Calu3 (cell line): ENCODE data around the gene INTS1. TPM values are rescaled to one million over a fixed set of nuclear protein-coding genes. Genes with fewer than 3 reads are reported as not detected.
"Not testable (repeated sequence)": the region's sequence is repeated elsewhere in the genome, so short reads cannot be mapped to it uniquely, and the experiment has no call there.

Experiments
- BruUV-seq: library from RNA; stranded (reverse); fragments of 400-500 nt; replicated peaks from 2 replicates; lab custom pipeline; 2021; lab: Mats Ljungman, UMichigan
- CTCF ChIA-PET: fragments of 300-600 bp; sonication (Branson Sonifier 250); formaldehyde crosslinking; loops from one replicate; lab custom pipeline; 2022; ENCODE audit warnings: antibody characterized with exemption; lab: Charles Lee
- DNase-seq: peaks from one replicate; pipeline ENCODE4 v3.0.0; 2022
- H3K27ac Mint-ChIP-seq: one replicate; pipeline ENCODE4 v1.8.0; 2022; ENCODE audit warnings: mixed read lengths; ENCODE audit not compliant: unreplicated experiment
- H3K27me3 Mint-ChIP-seq: one replicate; pipeline ENCODE4 v1.8.0; 2022; ENCODE audit warnings: mixed read lengths; ENCODE audit not compliant: unreplicated experiment
- H3K36me3 Mint-ChIP-seq: one replicate; pipeline ENCODE4 v1.8.0; 2022; ENCODE audit warnings: mild to moderate bottlenecking, moderate library complexity, mixed read lengths; ENCODE audit not compliant: insufficient read depth, unreplicated experiment
- H3K4me1 Mint-ChIP-seq: one replicate; pipeline ENCODE4 v1.8.0; 2022; ENCODE audit warnings: mild to moderate bottlenecking, low read depth, mixed read lengths; ENCODE audit not compliant: unreplicated experiment
- H3K4me3 Mint-ChIP-seq: one replicate; pipeline ENCODE4 v1.8.0; 2022; ENCODE audit warnings: mild to moderate bottlenecking, low read depth, moderate library complexity, mixed read lengths; ENCODE audit not compliant: unreplicated experiment
- H3K9me3 Mint-ChIP-seq: one replicate; pipeline ENCODE4 v1.8.0; 2022; ENCODE audit warnings: low read depth, mixed read lengths; ENCODE audit not compliant: unreplicated experiment
- intact Hi-C: fragments of 100-400 bp; cut with micrococcal nuclease; formaldehyde crosslinking; loops from one replicate; pipeline ENCODE4 v1.10.0; 2022; ENCODE audit not compliant: unreplicated experiment
- total RNA-seq: library from RNA; stranded (reverse); gene quantifications from 2 replicates; pipeline ENCODE4 v1.2.3, GENCODE V29; 2022
- TF ChIP-seq, protein P1 (sequence below): fragments of 200-600 bp; IDR thresholded peaks from one replicate; pipeline ENCODE4 v1.8.0; 2022; ENCODE audit warnings: antibody characterized with exemption; ENCODE audit not compliant: unreplicated experiment

The INTS1 gene
- total RNA-seq, 1 experiment from 2014 or later = 192 TPM

DNA sequence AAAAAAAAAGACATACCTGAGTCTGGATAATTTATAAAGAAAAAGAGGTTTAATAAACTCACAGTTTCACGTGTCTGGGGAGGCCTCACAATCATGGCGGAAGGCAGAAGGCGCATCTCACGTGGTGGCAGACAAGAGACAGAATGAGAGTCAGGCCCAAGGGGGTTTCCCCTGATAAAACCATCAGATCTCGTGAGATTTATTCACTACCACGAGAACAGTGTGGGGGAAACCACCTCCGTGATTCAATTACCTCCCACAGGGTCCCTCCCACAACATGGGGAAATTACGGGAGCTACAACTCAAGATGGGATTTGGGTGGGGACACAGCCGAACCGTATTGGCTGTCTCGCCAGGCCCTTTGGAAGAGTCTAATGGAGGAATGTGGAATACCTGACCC lies 17.3 kb upstream of the INTS1 start:
- peak overlapping the region; percentile 100 for H3K27ac Mint-ChIP-seq
- peaks cover 27% of the 10 kb centered on the region for H3K36me3 Mint-ChIP-seq
- H3K4me1 Mint-ChIP-seq = peaks cover 28% of the 10 kb centered on the region
- CTCF ChIA-PET = interaction anchor here (0.6 kb wide), 1 partner anchor 1022 kb away, joined by 5 read pairs; no protein-coding TSS in a partner anchor
- H3K9me3 Mint-ChIP-seq = no peaks in the 10 kb centered on the region
- intact Hi-C loops = no loop called here
- DNase-seq = no peak
- no peak overlapping the region for H3K4me3 Mint-ChIP-seq
- H3K27me3 Mint-ChIP-seq = peaks cover 34% of the 10 kb centered on the region
- TF ChIP-seq, protein P1, sequence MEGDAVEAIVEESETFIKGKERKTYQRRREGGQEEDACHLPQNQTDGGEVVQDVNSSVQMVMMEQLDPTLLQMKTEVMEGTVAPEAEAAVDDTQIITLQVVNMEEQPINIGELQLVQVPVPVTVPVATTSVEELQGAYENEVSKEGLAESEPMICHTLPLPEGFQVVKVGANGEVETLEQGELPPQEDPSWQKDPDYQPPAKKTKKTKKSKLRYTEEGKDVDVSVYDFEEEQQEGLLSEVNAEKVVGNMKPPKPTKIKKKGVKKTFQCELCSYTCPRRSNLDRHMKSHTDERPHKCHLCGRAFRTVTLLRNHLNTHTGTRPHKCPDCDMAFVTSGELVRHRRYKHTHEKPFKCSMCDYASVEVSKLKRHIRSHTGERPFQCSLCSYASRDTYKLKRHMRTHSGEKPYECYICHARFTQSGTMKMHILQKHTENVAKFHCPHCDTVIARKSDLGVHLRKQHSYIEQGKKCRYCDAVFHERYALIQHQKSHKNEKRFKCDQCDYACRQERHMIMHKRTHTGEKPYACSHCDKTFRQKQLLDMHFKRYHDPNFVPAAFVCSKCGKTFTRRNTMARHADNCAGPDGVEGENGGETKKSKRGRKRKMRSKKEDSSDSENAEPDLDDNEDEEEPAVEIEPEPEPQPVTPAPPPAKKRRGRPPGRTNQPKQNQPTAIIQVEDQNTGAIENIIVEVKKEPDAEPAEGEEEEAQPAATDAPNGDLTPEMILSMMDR = no peak
- BruUV-seq = TSS peak; percentile 79

- peak overlapping the region; percentile 54 for H3K4me3 Mint-ChIP-seq
- TF ChIP-seq, protein P1 = no peak
- H3K27ac Mint-ChIP-seq = peak overlapping the region; percentile 100
- peaks cover 36% of the 10 kb centered on the region for H3K4me1 Mint-ChIP-seq
- peaks cover 29% of the 10 kb centered on the region for H3K36me3 Mint-ChIP-seq
- peaks cover 26% of the 10 kb centered on the region for H3K27me3 Mint-ChIP-seq
- no TSS peak for BruUV-seq
- H3K9me3 Mint-ChIP-seq = no peaks in the 10 kb centered on the region
- DNase-seq = peak; percentile 94
- CTCF ChIA-PET = interaction anchor here (1.6 kb wide), 1 partner anchor 12 kb away, joined by 5 read pairs; no protein-coding TSS in a partner anchor
- intact Hi-C loops = no loop called here
These were observed 16.5 kb upstream of the INTS1 start for GRCh38 chr7:1520539-1521234.

- H3K4me3 Mint-ChIP-seq, intact Hi-C loops, DNase-seq, H3K9me3 Mint-ChIP-seq, BruUV-seq: not testable (repeated sequence)
- H3K27ac Mint-ChIP-seq = peak overlapping the region; percentile 100
- H3K36me3 Mint-ChIP-seq = peaks cover 32% of the 10 kb centered on the region
- H3K4me1 Mint-ChIP-seq = peaks cover 44% of the 10 kb centered on the region
- CTCF ChIA-PET = interaction anchor here (1.6 kb wide), 1 partner anchor 13 kb away, joined by 5 read pairs; no protein-coding TSS in a partner anchor
- peaks cover 15% of the 10 kb centered on the region for H3K27me3 Mint-ChIP-seq
These were observed 15.2 kb upstream of the INTS1 start for GRCh38 chr7:1519322-1519922.

- Mint-ChIP-seq H3K27me3 (no peaks in the 10 kb centered on the region), H3K4me1 (peaks cover 40% of the 10 kb centered on the region), H3K36me3 (peaks cover 33% of the 10 kb centered on the region), H3K27ac (no peak overlapping the region), H3K9me3 (no peaks in the 10 kb centered on the region), H3K4me3 (no peak overlapping the region)
- no TSS peak for BruUV-seq
- DNase-seq = no peak
- TF ChIP-seq, protein P1 = no peak
- CTCF ChIA-PET = no interaction called here
- intact Hi-C loops = no loop called here
These were observed 12.5 kb upstream of the INTS1 start for GRCh38 chr7:1516586-1517251.

DNA sequence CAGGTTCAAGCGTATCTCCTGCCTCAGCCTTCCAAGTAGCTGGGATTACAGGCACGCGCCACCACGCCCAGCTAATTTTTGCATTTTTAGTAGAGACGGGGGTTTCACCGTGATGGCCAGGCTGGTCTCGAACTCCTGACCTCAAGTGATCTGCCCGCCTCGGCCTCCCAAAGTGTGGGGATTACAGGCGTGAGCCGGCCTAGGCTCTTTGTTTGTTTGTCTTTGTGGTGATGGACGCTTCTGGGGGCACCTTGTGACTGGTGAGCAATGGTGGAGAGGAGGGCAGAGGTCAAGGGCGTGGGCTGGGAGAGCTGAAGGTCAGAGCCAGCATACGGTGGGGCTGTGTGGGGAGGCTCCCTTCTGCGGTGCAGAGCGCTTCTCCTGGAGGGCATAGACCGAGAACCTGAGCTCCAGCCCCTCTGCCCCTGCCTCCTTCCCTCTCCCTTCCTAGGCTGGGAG lies 11.3 kb upstream of the INTS1 start:
- CTCF ChIA-PET = interaction anchor here (1.0 kb wide), 1 partner anchor 8 kb away, joined by 4 read pairs; no protein-coding TSS in a partner anchor

More for the DNA sequence above, 11.3 kb upstream of the INTS1 start:
- H3K27ac Mint-ChIP-seq, DNase-seq, intact Hi-C loops, H3K9me3 Mint-ChIP-seq, H3K27me3 Mint-ChIP-seq, BruUV-seq, H3K4me3 Mint-ChIP-seq: not testable (repeated sequence)
- H3K4me1 Mint-ChIP-seq = peaks cover 28% of the 10 kb centered on the region
- peaks cover 24% of the 10 kb centered on the region for H3K36me3 Mint-ChIP-seq
